ENCODE data around the gene CCL22. TPM values are rescaled to one million over a fixed set of nuclear protein-coding genes. Genes with fewer than 3 reads are reported as not detected.

Gene CCL22
- total RNA-seq, 4 donors from 2014 or later, result 6.7 TPM; not detected in 3

DNA sequence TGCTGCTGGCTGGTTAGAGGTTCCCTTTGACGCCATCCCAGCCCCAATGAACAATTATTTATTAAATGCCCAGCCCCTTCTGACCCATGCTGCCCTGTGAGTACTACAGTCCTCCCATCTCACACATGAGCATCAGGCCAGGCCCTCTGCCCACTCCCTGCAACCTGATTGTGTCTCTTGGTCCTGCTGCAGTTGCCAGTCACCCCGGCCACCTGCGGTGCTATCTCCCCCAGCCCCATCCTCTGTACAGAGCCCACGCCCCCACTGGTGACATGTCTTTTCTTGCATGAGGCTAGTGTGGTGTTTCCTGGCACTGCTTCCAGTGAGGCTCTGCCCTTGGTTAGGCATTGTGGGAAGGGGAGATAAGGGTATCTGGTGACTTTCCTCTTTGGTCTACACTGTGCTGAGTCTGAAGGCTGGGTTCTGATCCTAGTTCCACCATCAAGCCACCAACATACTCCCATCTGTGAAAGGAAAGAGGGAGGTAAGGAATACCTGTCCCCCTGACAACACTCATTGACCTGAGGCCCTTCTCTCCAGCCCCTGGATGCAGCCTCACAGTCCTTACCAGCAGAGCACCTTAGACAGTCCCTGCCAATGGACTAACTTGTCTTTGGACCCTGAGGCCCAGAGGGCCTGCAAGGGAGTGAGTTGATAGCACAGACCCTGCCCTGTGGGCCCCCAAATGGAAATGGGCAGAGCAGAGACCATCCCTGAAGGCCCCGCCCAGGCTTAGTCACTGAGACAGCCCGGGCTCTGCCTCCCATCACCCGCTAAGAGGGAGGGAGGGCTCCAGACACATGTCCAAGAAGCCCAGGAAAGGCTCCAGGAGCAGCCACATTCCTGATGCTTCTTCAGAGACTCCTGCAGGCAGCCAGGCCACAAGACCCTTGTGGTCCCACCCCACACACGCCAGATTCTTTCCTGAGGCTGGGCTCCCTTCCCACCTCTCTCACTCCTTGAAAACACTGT is 25.0 kb downstream of the CCL22 start:
- DNase-seq (ENCODE audit: low spot score) (no peak), ATAC-seq (ENCODE audit: low FRiP score) (peak; percentile 70)
- TF ChIP-seq, protein P1, sequence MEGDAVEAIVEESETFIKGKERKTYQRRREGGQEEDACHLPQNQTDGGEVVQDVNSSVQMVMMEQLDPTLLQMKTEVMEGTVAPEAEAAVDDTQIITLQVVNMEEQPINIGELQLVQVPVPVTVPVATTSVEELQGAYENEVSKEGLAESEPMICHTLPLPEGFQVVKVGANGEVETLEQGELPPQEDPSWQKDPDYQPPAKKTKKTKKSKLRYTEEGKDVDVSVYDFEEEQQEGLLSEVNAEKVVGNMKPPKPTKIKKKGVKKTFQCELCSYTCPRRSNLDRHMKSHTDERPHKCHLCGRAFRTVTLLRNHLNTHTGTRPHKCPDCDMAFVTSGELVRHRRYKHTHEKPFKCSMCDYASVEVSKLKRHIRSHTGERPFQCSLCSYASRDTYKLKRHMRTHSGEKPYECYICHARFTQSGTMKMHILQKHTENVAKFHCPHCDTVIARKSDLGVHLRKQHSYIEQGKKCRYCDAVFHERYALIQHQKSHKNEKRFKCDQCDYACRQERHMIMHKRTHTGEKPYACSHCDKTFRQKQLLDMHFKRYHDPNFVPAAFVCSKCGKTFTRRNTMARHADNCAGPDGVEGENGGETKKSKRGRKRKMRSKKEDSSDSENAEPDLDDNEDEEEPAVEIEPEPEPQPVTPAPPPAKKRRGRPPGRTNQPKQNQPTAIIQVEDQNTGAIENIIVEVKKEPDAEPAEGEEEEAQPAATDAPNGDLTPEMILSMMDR (IDR thresholded peaks at IDR 0.05), result no peak

DNA sequence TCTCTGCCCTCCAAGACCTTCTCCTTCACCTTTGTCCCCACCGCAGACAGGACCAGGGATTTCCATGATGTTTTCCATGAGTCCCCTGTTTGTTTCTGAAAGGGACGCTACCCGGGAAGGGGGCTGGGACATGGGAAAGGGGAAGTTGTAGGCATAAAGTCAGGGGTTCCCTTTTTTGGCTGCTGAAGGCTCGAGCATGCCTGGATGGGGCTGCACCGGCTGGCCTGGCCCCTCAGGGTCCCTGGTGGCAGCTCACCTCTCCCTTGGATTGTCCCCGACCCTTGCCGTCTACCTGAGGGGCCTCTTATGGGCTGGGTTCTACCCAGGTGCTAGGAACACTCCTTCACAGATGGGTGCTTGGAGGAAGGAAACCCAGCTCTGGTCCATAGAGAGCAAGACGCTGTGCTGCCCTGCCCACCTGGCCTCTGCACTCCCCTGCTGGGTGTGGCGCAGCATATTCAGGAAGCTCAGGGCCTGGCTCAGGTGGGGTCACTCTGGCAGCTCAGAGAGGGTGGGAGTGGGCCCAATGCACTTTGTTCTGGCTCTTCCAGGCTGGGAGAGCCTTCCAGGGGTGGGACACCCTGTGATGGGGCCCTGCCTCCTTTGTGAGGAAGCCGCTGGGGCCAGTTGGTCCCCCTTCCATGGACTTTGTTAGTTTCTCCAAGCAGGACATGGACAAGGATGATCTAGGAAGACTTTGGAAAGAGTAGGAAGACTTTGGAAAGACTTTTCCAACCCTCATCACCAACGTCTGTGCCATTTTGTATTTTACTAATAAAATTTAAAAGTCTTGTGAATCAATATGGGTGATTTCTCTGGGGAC is 25.9 kb downstream of the CCL22 start:
- TF ChIP-seq, protein P1 (IDR thresholded peaks at IDR 0.05), result no peak
- ATAC-seq (ENCODE audit: low FRiP score) (no peak), DNase-seq (ENCODE audit: low spot score) (no peak)

DNA sequence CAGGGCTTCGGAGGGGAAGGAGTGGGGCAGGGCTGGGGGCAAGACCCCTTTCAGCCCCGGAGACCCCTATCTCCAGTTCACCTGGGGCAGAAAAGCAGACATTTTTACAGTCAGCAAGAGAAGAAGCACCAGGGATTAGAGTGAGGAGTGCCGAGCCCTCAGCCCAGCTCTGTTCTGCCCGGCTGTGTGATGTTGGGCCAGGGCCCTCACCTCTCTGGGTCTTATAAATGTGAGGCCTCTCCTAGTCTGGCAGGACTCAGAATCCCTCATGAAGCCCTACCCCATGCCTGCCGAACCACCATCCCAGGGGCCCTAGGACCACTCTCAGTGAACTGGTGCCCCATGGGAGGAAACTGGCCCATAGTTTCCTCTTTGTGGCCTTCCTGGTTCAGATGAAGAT is 26.5 kb downstream of the CCL22 start:
- ATAC-seq (ENCODE audit: low FRiP score), result no peak
- TF ChIP-seq, protein P1 (IDR thresholded peaks at IDR 0.05), result no peak
- no peak for DNase-seq (ENCODE audit: low spot score)

DNA sequence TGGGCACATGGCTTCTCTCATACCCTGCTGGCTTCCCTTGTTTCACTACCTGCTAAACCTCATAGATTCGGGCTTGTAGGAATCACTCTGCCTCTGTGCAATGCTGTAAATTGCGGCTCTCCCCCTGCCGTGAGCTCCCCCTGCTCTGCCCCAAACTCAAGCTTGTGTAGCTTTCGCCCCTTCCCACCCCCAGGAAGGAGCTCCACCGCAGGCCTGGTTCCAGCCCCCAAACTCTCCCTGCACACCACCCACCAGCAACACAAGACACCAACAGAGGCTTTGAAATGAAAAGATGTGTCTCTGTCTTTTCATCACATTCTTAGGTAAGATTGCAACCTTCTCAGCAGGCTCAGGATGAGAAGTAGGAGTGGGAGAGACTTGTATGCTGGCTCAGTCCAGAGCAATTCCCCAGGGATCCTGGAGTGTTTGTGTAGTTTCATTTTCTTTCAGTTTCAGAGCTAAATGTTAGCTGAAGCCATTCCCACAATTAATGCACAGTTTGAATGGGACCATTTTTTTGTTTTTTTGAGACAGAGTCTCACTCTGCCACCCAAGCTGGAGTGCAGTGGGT is 27.9 kb downstream of the CCL22 start:
- DNase-seq (ENCODE audit: low spot score), result no peak
- ATAC-seq (ENCODE audit: low FRiP score), result no peak
- TF ChIP-seq, protein P1 (IDR thresholded peaks at IDR 0.05), result no peak

DNA sequence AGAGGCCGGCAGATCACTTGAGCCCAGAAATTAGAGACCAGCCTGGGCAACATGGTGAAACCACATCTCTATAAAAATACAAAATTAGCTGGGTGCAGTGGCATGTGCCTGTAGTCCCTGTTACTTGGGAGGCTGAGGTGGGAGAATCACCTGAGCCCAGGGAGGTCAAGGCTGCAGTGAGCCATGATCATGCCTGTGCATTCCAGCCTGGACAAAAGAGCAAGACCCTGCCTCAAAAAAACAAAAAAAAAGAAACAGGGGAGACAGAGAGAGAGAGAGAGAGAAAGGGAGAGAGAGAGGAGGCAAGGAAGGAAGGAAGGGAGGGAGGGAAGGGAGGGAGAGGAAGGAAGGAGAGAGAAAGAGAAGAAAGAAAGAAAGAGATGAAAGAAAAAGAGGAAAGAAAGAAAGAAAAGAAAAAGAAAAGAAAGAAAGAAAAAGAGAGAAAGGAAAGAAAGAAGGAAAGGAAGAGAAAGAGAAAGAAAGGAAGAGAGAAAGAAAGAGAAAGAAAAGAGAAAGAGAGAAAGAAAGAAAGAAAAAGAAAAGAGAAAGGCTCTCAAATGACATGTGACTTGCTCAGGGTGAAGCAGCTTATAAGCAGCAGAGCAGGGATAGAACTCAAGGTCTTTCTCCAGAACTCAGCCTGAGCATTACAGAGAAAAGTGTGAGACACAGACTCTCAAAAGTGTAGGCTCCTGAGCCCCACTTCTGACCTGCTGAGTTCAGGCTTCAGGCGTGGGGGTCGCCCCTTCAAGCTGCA is 29.2 kb downstream of the CCL22 start:
- TF ChIP-seq, protein P1 (IDR thresholded peaks at IDR 0.05), result no peak
- DNase-seq (ENCODE audit: low spot score), result no peak
- ATAC-seq (ENCODE audit: low FRiP score), result no peak

DNA sequence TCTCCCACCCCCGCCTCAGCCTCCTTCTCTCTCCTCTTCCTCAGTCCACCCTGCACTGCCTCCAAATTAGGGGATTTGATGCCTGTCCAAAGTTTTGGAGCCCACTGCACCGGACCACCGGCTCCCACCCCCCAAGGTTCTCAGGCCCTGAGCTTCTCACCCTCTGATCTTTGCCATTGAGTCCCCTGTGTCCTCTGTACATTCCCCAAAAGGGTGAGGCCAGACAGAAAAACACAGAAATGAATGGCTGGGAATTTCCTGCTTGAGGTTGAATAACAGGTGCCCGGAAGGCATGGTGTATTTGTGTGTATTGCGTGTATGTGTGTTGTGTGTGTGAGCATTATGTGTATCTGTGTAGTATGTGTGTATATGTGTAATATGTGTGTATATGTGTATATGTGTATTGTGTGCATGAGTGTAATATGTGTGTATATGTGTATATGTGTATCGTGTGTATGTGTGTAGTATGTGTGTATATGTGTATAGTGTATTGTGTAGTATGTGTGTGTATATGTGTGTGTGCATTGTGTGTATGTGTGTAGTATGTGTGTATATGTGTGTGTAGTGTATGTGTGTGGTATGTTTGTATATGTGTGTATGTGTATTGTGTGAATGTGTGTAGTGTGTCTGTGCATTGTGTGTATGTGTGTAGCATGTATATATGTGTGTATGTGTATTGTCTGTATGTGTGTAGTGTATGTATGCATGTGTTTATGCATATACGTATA is 29.9 kb downstream of the CCL22 start:
- no peak for DNase-seq (ENCODE audit: low spot score)
- ATAC-seq (ENCODE audit: low FRiP score), result no peak
- TF ChIP-seq, protein P1 (IDR thresholded peaks at IDR 0.05), result no peak
